ENCODE results near the gene BTBD9. TPM values are rescaled to one million over a fixed set of nuclear protein-coding genes. Genes with fewer than 3 reads are reported as not detected.

BTBD9 gene
- total RNA-seq, 4 donors from 2014 or later: 9.2 to 16.3 (median 11.6) TPM

GRCh38 chr6:38445925-38446324 lies 193.8 kb downstream of the BTBD9 start:
- Histone ChIP-seq H3K27me3 (no peaks in the 10 kb centered on the region), H3K4me1 (peaks cover 0 to 10% (median 0%) of the 10 kb centered on the region in 3 donors), H3K9me3 (no peaks in the 10 kb centered on the region), H3K27ac (no peak overlapping the region), H3K36me3 (no peaks in the 10 kb centered on the region), H3K4me3 (no peak overlapping the region)
- TF ChIP-seq POLR2A (IDR thresholded peaks at IDR 0.05): no peak
- no peak for TF ChIP-seq CTCF (IDR thresholded peaks at IDR 0.05)
- DNase-seq: no peak
- 82% methylated on average over 2 of the region's 2 CpGs for WGBS, 2 donors
- intact Hi-C loops (cut with DNase I): no loop called here

- Histone ChIP-seq H3K36me3 (no peaks in the 10 kb centered on the region), H3K27ac (no peak overlapping the region), H3K4me3 (no peak overlapping the region), H3K4me1 (peaks cover 0 to 10% (median 0%) of the 10 kb centered on the region in 3 donors), H3K9me3 (no peaks in the 10 kb centered on the region), H3K27me3 (no peaks in the 10 kb centered on the region)
- DNase-seq: no peak
- TF ChIP-seq CTCF (IDR thresholded peaks at IDR 0.05): no peak
- TF ChIP-seq POLR2A (IDR thresholded peaks at IDR 0.05): no peak
- intact Hi-C loops (cut with DNase I): no loop called here
These were observed 194.4 kb downstream of the BTBD9 start for GRCh38 chr6:38445336-38445735.

- WGBS, 2 donors: 25 to 55% methylated on average over 6 of the region's 6 CpGs
These were observed 196.2 kb downstream of the BTBD9 start for GRCh38 chr6:38443352-38444144.

GRCh38 chr6:38438097-38438496 lies 201.6 kb downstream of the BTBD9 start:
- peaks cover 0 to 8% (median 0%) of the 10 kb centered on the region in 3 donors for H3K4me1 ChIP-seq
- DNase-seq: no peak
- WGBS, 2 donors: 50 to 65% methylated on average over 1 of the region's 1 CpG
- H3K27me3 ChIP-seq: no peaks in the 10 kb centered on the region
- intact Hi-C loops (cut with DNase I): no loop called here
- no peaks in the 10 kb centered on the region for H3K9me3 ChIP-seq
- H3K27ac ChIP-seq: no peak overlapping the region
- no peaks in the 10 kb centered on the region for H3K36me3 ChIP-seq
- no peak overlapping the region for H3K4me3 ChIP-seq
- no peak for TF ChIP-seq POLR2A (IDR thresholded peaks at IDR 0.05)
- TF ChIP-seq CTCF (IDR thresholded peaks at IDR 0.05): no peak

More at GRCh38 chr6:38443352-38444144, 196.2 kb downstream of the BTBD9 start:
- Histone ChIP-seq H3K4me1 (peaks cover 0 to 10% (median 0%) of the 10 kb centered on the region in 3 donors), H3K9me3 (no peaks in the 10 kb centered on the region), H3K36me3 (no peaks in the 10 kb centered on the region), H3K27me3 (no peaks in the 10 kb centered on the region), H3K27ac (no peak overlapping the region), H3K4me3 (no peak overlapping the region)
- TF ChIP-seq CTCF (IDR thresholded peaks at IDR 0.05): no peak
- no peak for TF ChIP-seq POLR2A (IDR thresholded peaks at IDR 0.05)
- DNase-seq: no peak
- intact Hi-C loops (cut with DNase I): no loop called here

- H3K27ac ChIP-seq: peak overlapping the region in 1 of 4 donors; percentile 46
- TF ChIP-seq CTCF (IDR thresholded peaks at IDR 0.05): no peak
- no peak for TF ChIP-seq POLR2A (IDR thresholded peaks at IDR 0.05)
- H3K4me1 ChIP-seq: peaks cover 0 to 8% (median 0%) of the 10 kb centered on the region in 3 donors
- no peaks in the 10 kb centered on the region for H3K9me3 ChIP-seq
- no peak overlapping the region for H3K4me3 ChIP-seq
- no peaks in the 10 kb centered on the region for H3K27me3 ChIP-seq
- 61 to 72% methylated on average over 10 of the region's 10 CpGs for WGBS, 2 donors
- no peaks in the 10 kb centered on the region for H3K36me3 ChIP-seq
- DNase-seq: no peak
- intact Hi-C loops (cut with DNase I): no loop called here
These were observed 202.8 kb downstream of the BTBD9 start for GRCh38 chr6:38436726-38437465.
